ENCODE measurements around the gene TADA2A.

DNA sequence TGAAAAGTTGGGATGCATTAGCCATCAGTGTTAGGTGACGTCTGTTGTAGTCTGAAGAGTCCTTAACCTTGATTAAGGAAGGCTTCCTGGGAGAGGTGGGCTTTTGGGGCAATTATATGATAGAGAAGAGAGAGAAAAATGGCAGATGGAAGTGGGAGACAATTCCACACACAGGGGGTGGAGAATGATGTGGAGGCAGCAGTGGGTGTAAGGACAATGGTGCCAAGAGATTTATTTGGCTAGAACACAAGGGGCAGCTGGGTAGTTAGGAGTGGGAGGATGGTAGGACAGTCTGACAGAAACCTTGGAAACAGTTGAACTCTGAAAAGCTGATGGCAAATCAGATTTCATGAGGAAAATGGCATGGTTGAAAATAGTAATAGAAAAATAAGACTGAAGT, 72.3 kb downstream of the TADA2A start:
- TF ChIP-seq CTCF (optimal IDR thresholded peaks at IDR 0.05 in 1 of 3, IDR thresholded peaks at IDR 0.05 in 1 of 3, conservative IDR thresholded peaks at IDR 0.05 in 1 of 3; ENCODE audit: extremely low read depth in 1 of 3, insufficient read depth in 2 of 3, low read length in 3 of 3) (no peak), EZH2 (IDR thresholded peaks at IDR 0.05; ENCODE audit: low read length) (no peak)

Measured in keratinocyte (primary cell).